Measurements from ENCODE around the gene KCNQ2.

GRCh38 chr20:63401384-63402110 lies 70.9 kb downstream of the KCNQ2 start:
- TF ChIP-seq GATA3 (IDR thresholded peaks at IDR 0.05; ENCODE audit: low read depth, low read length) (no peak), GATA2 (IDR thresholded peaks at IDR 0.05; ENCODE audit: low read depth, low read length) (no peak)
